NCI-H2196 treated with DMSO at 0.1 percent for 48 hours (cell line): ENCODE data around the gene DONSON.

Experiments used
- DNase-seq: peaks from one replicate; lab custom pipeline; 2025; ENCODE audit not compliant: unreplicated experiment; lab: John Stamatoyannopoulos, UW

The DONSON gene

GRCh38 chr21:33542640-33543504, 45.6 kb downstream of the DONSON start, which contains the start of gene SON:
Gene SON (plus strand): TSS chr21:33543038. CDS start chr21:33543093, 55 bp downstream.
- DNase-seq: peak; percentile 97

GRCh38 chr21:33541756-33542639, 46.5 kb downstream of the DONSON start, which contains the start of gene GART:
Gene GART (minus strand): TSS chr21:33542117. CDS start chr21:33539315, 2,802 bp downstream.
- DNase-seq: peak; percentile 79

GRCh38 chr21:33541105-33541711, 47.3 kb downstream of the DONSON start:
- DNase-seq: no peak

- no peak for DNase-seq
Measured at GRCh38 chr21:33540711-33541104, 47.8 kb downstream of the DONSON start.

GRCh38 chr21:33539616-33540015, 48.9 kb downstream of the DONSON start:
- DNase-seq: no peak

GRCh38 chr21:33537212-33537611, 51.3 kb downstream of the DONSON start:
- DNase-seq: no peak

GRCh38 chr21:33531007-33531406, 57.5 kb downstream of the DONSON start:
- DNase-seq: no peak
